GM23248 (cell line): ENCODE data around the gene LILRB5.

Experiments
- EZH2 ChIP-seq: fragments of 200-600 bp; sonication (generic); IDR thresholded peaks from 2 replicates; pipeline ENCODE4 v1.6.1; 2018; ENCODE audit warnings: antibody characterized with exemption, mild to moderate bottlenecking; ENCODE audit not compliant: insufficient read depth, poor library complexity, severe bottlenecking
- EZH2phosphoT487 ChIP-seq: fragments of 200-600 bp; sonication (generic); IDR thresholded peaks from 2 replicates; pipeline ENCODE4 v1.6.1; 2018; ENCODE audit warnings: antibody characterized with exemption, moderate library complexity, mild to moderate bottlenecking, low read depth; ENCODE audit not compliant: insufficient read depth

- TF ChIP-seq EZH2 (no peak), EZH2phosphoT487 (no peak)
Measured at GRCh38 chr19:54206030-54206830, 50.8 kb downstream of the LILRB5 start.
